RWPE1 (cell line): ENCODE measurements around the gene CSNK1A1.

Experiments
- CTCF ChIA-PET: fragments of 350-600 bp; sonication (Branson Sonifier 250); formaldehyde crosslinking; extraction: SDS; loops from one replicate; lab custom pipeline; 2021; lab: Yijun Ruan, JAX
- POLR2A ChIA-PET: fragments of 400-600 bp; formaldehyde crosslinking; extraction: SDS; loops from one replicate; lab custom pipeline; 2020; ENCODE audit warnings: antibody characterized with exemption; ENCODE audit not compliant: low non-redundant PET; lab: Yijun Ruan, JAX
- DNase-seq: peaks from one replicate; pipeline ENCODE4 v3.0.0; 2012; ENCODE audit warnings: low spot score
- H3K27ac ChIP-seq: fragments of 450-650 bp; 2 replicates; pipeline ENCODE4 v1.5.1; 2017
- CTCF ChIP-seq: fragments of 450-650 bp; conservative IDR thresholded peaks from 2 replicates; pipeline ENCODE4 v1.5.1; 2017; ENCODE audit warnings: low read depth, mild to moderate bottlenecking

The CSNK1A1 gene

GRCh38 chr5:149474198-149474597 lies 77.0 kb downstream of the CSNK1A1 start:
- DNase-seq = peak; percentile 87
- no peak for TF ChIP-seq CTCF
- ChIA-PET CTCF (interaction anchor here (0.6 to 3.7 kb wide), 11 partner anchors 10 to 796 kb away, joined by 3 to 24 read pairs (median 4); no protein-coding TSS in a partner anchor), POLR2A (interaction anchor here (0.5 to 0.7 kb wide), 2 partner anchors 9 to 15 kb away, joined by 3 read pairs; no protein-coding TSS in a partner anchor)
- H3K27ac ChIP-seq = peak overlapping the region; percentile 89

- CTCF ChIA-PET = interaction anchor here (0.6 to 3.7 kb wide), 3 partner anchors 25 to 1109 kb away, joined by 3 to 24 read pairs (median 5); no protein-coding TSS in a partner anchor
- POLR2A ChIA-PET = no interaction called here
- H3K27ac ChIP-seq = peak overlapping the region; percentile 89
- DNase-seq = no peak
- TF ChIP-seq CTCF = no peak
Measured at GRCh38 chr5:149473441-149473840, 77.8 kb downstream of the CSNK1A1 start.

- POLR2A ChIA-PET = no interaction called here
- no peak for DNase-seq
- CTCF ChIA-PET = interaction anchor here (0.7 kb wide), 1 partner anchor 9 kb away, joined by 6 read pairs; no protein-coding TSS in a partner anchor
- TF ChIP-seq CTCF = no peak
- H3K27ac ChIP-seq = peak overlapping the region; percentile 89
Measured at GRCh38 chr5:149472399-149472798, 78.8 kb downstream of the CSNK1A1 start.

GRCh38 chr5:149471406-149472183 lies 79.6 kb downstream of the CSNK1A1 start:
- H3K27ac ChIP-seq = peak overlapping the region; percentile 89
- TF ChIP-seq CTCF = no peak
- ChIA-PET POLR2A (no interaction called here), CTCF (interaction anchor here (0.6 to 0.8 kb wide), 3 partner anchors 29 to 110 kb away, joined by 3 to 4 read pairs (median 3); partner anchors contain the start of gene ARHGEF37)
- peak; percentile 59 for DNase-seq

- peak overlapping the region; percentile 89 for H3K27ac ChIP-seq
- POLR2A ChIA-PET = interaction anchor here (0.7 kb wide), 1 partner anchor 633 kb away, joined by 4 read pairs; no protein-coding TSS in a partner anchor
- no peak for DNase-seq
- CTCF ChIA-PET = interaction anchor here (0.6 to 0.8 kb wide), 3 partner anchors 11 to 111 kb away, joined by 3 read pairs; partner anchors contain the start of gene ARHGEF37
- no peak for TF ChIP-seq CTCF
Measured at GRCh38 chr5:149470942-149471341, 80.3 kb downstream of the CSNK1A1 start.

GRCh38 chr5:149466457-149466972 lies 84.7 kb downstream of the CSNK1A1 start:
- no peak for DNase-seq
- H3K27ac ChIP-seq = no peak overlapping the region
- no peak for TF ChIP-seq CTCF
- POLR2A ChIA-PET = no interaction called here
- CTCF ChIA-PET = interaction anchor here (0.5 to 0.6 kb wide), 2 partner anchors 99 to 692 kb away, joined by 3 to 7 read pairs; no protein-coding TSS in a partner anchor
